GM12878 (cell line): ENCODE results near the gene GXYLT1. TPM values are rescaled to one million over a fixed set of nuclear protein-coding genes. Genes with fewer than 3 reads are reported as not detected.

Source experiments
- BACH1 ChIP-seq: fragments of 450-650 bp; IDR thresholded peaks from 2 replicates; pipeline ENCODE4 v1.6.1; 2017; ENCODE audit warnings: mild to moderate bottlenecking, borderline replicate concordance
- BHLHE40 ChIP-seq, 2 experiments: fragments of 450-650 bp in 1 of 2; IDR thresholded peaks; 2 replicates each; pipeline ENCODE4 v1.6.1; 2011 to 2017; ENCODE audit warnings: low read depth in 2 of 2, borderline replicate concordance in 1 of 2, improper control_type of control experiment in 1 of 2, low read length in 1 of 2, mild to moderate bottlenecking in 1 of 2
- BRCA1 ChIP-seq: IDR thresholded peaks from 2 replicates; pipeline ENCODE4 v1.6.1; 2011; ENCODE audit warnings: low read depth, low read length, improper control_type of control experiment
- CBX3 ChIP-seq: fragments of 200-600 bp; sonication (generic); IDR thresholded peaks from 2 replicates; pipeline ENCODE4 v1.6.1; 2016; ENCODE audit warnings: low read depth, borderline replicate concordance
- CHD4 ChIP-seq: fragments of 200-600 bp; sonication (generic); IDR thresholded peaks from 2 replicates; pipeline ENCODE4 v1.6.1; 2016; ENCODE audit warnings: mild to moderate bottlenecking
- EP300 ChIP-seq, 2 experiments: fragments of 150-350 bp in 1 of 2; IDR thresholded peaks; 2 replicates each; pipeline ENCODE4 v1.6.1; 2011 to 2012; ENCODE audit warnings: low read depth in 2 of 2, low read length in 2 of 2, borderline replicate concordance in 1 of 2, improper control_type of control experiment in 1 of 2, inconsistent platforms in 1 of 2; ENCODE audit not compliant: control insufficient read depth in 1 of 2
- ESRRA ChIP-seq: IDR thresholded peaks from 2 replicates; pipeline ENCODE4 v1.6.1; 2012; ENCODE audit warnings: mild to moderate bottlenecking, low read length, improper control_type of control experiment
- GATAD2B ChIP-seq: fragments of 450-650 bp; conservative IDR thresholded peaks from 2 replicates; pipeline ENCODE4 v1.6.1; 2017; ENCODE audit warnings: low read depth, mild to moderate bottlenecking, moderate library complexity
- JUND ChIP-seq: IDR thresholded peaks from 2 replicates; pipeline ENCODE4 v1.6.1; 2012; ENCODE audit warnings: low read depth, mild to moderate bottlenecking, low read length, improper control_type of control experiment, moderate library complexity
- POLR2AphosphoS5 ChIP-seq: IDR thresholded peaks from 2 replicates; pipeline ENCODE4 v1.6.1; 2011; ENCODE audit warnings: mild to moderate bottlenecking, low read length, inconsistent platforms
- RUNX3 ChIP-seq: IDR thresholded peaks from 2 replicates; pipeline ENCODE4 v1.6.1; 2012; ENCODE audit warnings: low read length, inconsistent platforms
- TAF1 ChIP-seq: IDR thresholded peaks from 2 replicates; pipeline ENCODE4 v1.6.1; 2011; ENCODE audit warnings: mild to moderate bottlenecking, low read depth, low read length, borderline replicate concordance
- polyA plus RNA-seq, 11 experiments: library from polyadenylated mRNA; depleted of rRNA in 4 of 11; unstranded in 6 of 11; stranded (reverse) in 5 of 11; fragments of >200 nt; fragmentation: Nextera tagmentation in 4 of 11; fragmentation: Illumina TruSeq in 1 of 11; extraction: Ambion mirVana in 4 of 11; extraction: Trizol in 1 of 11; gene quantifications; 1 replicate in 1 of 11; 2 replicates in 10 of 11; pipeline versions ENCODE4 v1.2.1 to v1.2.3, GENCODE V29; 2011 to 2016; ENCODE audit warnings: inconsistent platforms in 2 of 11, missing spikeins in 2 of 11, low read depth in 1 of 11
- total RNA-seq, 4 experiments: library from RNA; depleted of rRNA in 3 of 4; stranded (reverse); fragments of >200 nt in 3 of 4; fragmentation: Illumina TruSeq in 1 of 4; extraction: Trizol in 1 of 4; gene quantifications; 2 replicates each; pipeline versions ENCODE4 v1.2.1 to v1.2.3, GENCODE V29; 2013 to 2021
- TF ChIP-seq, protein P1 (sequence below): fragments of 150-350 bp; IDR thresholded peaks from 2 replicates; pipeline ENCODE4 v1.6.1; 2016; ENCODE audit warnings: low read depth, low read length
- TF ChIP-seq, protein P2 (sequence below): fragments of 450-650 bp; IDR thresholded peaks from 2 replicates; pipeline ENCODE4 v1.6.1; 2017; ENCODE audit warnings: borderline replicate concordance
- TF ChIP-seq, protein P3 (sequence below): fragments of 450-650 bp; IDR thresholded peaks from 2 replicates; pipeline ENCODE4 v1.6.1; 2018; ENCODE audit warnings: borderline replicate concordance, mild to moderate bottlenecking; ENCODE audit not compliant: partially characterized antibody
- TF ChIP-seq, protein P4 (sequence below): fragments of 450-650 bp; formaldehyde crosslinking; IDR thresholded peaks from 2 replicates; pipeline ENCODE4 v1.5.0; 2022; ENCODE audit warnings: mild to moderate bottlenecking, missing genetic modification characterization

GXYLT1 gene
- total and polyA plus RNA-seq, 10 of the 15 experiments (the other 5 are each of a cell fraction or from before 2014, with no cell fraction given) = 2.3 to 14.9 (median 8.9) TPM

GRCh38 chr12:42144408-42145196 is at the start of gene GXYLT1 (continued):
- TF ChIP-seq, protein P1, sequence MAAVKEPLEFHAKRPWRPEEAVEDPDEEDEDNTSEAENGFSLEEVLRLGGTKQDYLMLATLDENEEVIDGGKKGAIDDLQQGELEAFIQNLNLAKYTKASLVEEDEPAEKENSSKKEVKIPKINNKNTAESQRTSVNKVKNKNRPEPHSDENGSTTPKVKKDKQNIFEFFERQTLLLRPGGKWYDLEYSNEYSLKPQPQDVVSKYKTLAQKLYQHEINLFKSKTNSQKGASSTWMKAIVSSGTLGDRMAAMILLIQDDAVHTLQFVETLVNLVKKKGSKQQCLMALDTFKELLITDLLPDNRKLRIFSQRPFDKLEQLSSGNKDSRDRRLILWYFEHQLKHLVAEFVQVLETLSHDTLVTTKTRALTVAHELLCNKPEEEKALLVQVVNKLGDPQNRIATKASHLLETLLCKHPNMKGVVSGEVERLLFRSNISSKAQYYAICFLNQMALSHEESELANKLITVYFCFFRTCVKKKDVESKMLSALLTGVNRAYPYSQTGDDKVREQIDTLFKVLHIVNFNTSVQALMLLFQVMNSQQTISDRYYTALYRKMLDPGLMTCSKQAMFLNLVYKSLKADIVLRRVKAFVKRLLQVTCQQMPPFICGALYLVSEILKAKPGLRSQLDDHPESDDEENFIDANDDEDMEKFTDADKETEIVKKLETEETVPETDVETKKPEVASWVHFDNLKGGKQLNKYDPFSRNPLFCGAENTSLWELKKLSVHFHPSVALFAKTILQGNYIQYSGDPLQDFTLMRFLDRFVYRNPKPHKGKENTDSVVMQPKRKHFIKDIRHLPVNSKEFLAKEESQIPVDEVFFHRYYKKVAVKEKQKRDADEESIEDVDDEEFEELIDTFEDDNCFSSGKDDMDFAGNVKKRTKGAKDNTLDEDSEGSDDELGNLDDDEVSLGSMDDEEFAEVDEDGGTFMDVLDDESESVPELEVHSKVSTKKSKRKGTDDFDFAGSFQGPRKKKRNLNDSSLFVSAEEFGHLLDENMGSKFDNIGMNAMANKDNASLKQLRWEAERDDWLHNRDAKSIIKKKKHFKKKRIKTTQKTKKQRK = no peak
- TF ChIP-seq EP300 (IDR thresholded peaks at IDR 0.05; ENCODE audit: borderline replicate concordance in 1 of 2, control insufficient read depth in 1 of 2, low read depth in 2 of 2, low read length in 2 of 2) = no peak; a peak in 1 of 4 replicates
- TF ChIP-seq BACH1 = peak; percentile 67; the same call in 1 of the 2 replicates
- TF ChIP-seq RUNX3 = peak; percentile 10
- no peak for TF ChIP-seq CHD4
- peak; percentile 99 for TF ChIP-seq GATAD2B
- TF ChIP-seq, protein P2, sequence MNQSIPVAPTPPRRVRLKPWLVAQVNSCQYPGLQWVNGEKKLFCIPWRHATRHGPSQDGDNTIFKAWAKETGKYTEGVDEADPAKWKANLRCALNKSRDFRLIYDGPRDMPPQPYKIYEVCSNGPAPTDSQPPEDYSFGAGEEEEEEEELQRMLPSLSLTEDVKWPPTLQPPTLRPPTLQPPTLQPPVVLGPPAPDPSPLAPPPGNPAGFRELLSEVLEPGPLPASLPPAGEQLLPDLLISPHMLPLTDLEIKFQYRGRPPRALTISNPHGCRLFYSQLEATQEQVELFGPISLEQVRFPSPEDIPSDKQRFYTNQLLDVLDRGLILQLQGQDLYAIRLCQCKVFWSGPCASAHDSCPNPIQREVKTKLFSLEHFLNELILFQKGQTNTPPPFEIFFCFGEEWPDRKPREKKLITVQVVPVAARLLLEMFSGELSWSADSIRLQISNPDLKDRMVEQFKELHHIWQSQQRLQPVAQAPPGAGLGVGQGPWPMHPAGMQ = no peak
- TF ChIP-seq TAF1 = peak; percentile 55; the same call in 1 of the 2 replicates
- TF ChIP-seq, protein P3, sequence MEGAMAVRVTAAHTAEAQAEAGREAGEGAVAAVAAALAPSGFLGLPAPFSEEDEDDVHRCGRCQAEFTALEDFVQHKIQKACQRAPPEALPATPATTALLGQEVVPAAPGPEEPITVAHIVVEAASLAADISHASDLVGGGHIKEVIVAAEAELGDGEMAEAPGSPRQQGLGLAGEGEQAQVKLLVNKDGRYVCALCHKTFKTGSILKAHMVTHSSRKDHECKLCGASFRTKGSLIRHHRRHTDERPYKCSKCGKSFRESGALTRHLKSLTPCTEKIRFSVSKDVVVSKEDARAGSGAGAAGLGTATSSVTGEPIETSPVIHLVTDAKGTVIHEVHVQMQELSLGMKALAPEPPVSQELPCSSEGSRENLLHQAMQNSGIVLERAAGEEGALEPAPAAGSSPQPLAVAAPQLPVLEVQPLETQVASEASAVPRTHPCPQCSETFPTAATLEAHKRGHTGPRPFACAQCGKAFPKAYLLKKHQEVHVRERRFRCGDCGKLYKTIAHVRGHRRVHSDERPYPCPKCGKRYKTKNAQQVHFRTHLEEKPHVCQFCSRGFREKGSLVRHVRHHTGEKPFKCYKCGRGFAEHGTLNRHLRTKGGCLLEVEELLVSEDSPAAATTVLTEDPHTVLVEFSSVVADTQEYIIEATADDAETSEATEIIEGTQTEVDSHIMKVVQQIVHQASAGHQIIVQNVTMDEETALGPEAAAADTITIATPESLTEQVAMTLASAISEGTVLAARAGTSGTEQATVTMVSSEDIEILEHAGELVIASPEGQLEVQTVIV = no peak
- no peak for TF ChIP-seq CBX3
- no peak for TF ChIP-seq BRCA1
- TF ChIP-seq, protein P4, sequence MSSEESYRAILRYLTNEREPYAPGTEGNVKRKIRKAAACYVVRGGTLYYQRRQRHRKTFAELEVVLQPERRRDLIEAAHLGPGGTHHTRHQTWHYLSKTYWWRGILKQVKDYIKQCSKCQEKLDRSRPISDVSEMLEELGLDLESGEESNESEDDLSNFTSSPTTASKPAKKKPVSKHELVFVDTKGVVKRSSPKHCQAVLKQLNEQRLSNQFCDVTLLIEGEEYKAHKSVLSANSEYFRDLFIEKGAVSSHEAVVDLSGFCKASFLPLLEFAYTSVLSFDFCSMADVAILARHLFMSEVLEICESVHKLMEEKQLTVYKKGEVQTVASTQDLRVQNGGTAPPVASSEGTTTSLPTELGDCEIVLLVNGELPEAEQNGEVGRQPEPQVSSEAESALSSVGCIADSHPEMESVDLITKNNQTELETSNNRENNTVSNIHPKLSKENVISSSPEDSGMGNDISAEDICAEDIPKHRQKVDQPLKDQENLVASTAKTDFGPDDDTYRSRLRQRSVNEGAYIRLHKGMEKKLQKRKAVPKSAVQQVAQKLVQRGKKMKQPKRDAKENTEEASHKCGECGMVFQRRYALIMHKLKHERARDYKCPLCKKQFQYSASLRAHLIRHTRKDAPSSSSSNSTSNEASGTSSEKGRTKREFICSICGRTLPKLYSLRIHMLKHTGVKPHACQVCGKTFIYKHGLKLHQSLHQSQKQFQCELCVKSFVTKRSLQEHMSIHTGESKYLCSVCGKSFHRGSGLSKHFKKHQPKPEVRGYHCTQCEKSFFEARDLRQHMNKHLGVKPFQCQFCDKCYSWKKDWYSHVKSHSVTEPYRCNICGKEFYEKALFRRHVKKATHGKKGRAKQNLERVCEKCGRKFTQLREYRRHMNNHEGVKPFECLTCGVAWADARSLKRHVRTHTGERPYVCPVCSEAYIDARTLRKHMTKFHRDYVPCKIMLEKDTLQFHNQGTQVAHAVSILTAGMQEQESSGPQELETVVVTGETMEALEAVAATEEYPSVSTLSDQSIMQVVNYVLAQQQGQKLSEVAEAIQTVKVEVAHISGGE = no peak
- TF ChIP-seq BHLHE40 (IDR thresholded peaks at IDR 0.05; ENCODE audit: borderline replicate concordance in 1 of 2, low read depth in 2 of 2, low read length in 1 of 2) = peak; percentile 42 to 75; a peak in 3 of 4 replicates
- no peak for TF ChIP-seq ESRRA
- TF ChIP-seq JUND = no peak
- TF ChIP-seq POLR2AphosphoS5 = peak; percentile 69; the same call in 1 of the 2 replicates
